Esophagus squamous epithelium (tissue), 4 donors: ENCODE measurements around the gene BICDL2.

ENCODE experiments used
- POLR2A ChIP-seq, 4 donors: fragments of 450-650 bp; IDR thresholded peaks; one replicate each; pipeline ENCODE4 v1.6.1; 2017; ENCODE audit warnings: antibody characterized with exemption in 4 of 4, mild to moderate bottlenecking in 4 of 4, moderate library complexity in 3 of 4
- TF ChIP-seq, protein P1 (sequence below), 6 experiments: fragments of 450-650 bp in 4 of 6; fragments of 200-600 bp in 2 of 6; sonication (generic) in 2 of 6; IDR thresholded peaks; one replicate each; pipeline ENCODE4 v1.5.1; 2016 to 2019; ENCODE audit warnings: antibody characterized with exemption in 6 of 6, mild to moderate bottlenecking in 4 of 6, moderate library complexity in 4 of 6

DNA sequence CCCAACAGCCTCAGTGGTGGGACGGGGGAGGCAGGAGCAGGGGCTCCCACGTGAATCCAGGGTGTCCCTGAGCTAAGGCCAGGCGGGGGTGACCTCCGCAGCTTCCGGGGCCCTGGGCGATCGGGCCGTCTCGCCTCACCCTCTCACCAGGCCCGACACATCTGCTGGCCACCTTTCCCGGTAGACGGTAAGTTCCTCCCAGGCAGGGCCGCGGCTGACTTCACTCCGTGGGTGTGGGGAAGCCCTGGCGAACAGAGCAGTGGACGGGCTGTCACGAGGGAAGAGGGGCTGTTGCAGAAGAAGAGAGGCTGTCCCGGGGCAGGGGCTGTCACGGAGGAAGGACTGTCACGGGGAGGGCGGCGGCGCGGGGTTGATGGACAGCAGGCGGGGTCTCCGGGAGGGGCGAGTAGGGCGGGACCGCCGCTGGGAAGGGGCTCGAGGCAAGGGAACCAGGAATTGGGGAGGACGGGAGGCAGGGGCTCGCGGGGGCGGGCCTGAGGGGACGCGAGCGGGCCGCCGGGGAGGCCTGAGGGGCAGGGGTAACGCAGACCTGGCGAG is 57.0 kb downstream of the BICDL2 start:
- TF ChIP-seq, protein P1, sequence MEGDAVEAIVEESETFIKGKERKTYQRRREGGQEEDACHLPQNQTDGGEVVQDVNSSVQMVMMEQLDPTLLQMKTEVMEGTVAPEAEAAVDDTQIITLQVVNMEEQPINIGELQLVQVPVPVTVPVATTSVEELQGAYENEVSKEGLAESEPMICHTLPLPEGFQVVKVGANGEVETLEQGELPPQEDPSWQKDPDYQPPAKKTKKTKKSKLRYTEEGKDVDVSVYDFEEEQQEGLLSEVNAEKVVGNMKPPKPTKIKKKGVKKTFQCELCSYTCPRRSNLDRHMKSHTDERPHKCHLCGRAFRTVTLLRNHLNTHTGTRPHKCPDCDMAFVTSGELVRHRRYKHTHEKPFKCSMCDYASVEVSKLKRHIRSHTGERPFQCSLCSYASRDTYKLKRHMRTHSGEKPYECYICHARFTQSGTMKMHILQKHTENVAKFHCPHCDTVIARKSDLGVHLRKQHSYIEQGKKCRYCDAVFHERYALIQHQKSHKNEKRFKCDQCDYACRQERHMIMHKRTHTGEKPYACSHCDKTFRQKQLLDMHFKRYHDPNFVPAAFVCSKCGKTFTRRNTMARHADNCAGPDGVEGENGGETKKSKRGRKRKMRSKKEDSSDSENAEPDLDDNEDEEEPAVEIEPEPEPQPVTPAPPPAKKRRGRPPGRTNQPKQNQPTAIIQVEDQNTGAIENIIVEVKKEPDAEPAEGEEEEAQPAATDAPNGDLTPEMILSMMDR (IDR thresholded peaks at IDR 0.05), result no peak
- no peak for TF ChIP-seq POLR2A (IDR thresholded peaks at IDR 0.05)
